NT2/D1 (cell line): ENCODE measurements around the gene XCR1.

ENCODE experiments used
- SUZ12 ChIP-seq: IDR thresholded peaks from 2 replicates; pipeline ENCODE4 v1.6.1; 2011; ENCODE audit not compliant: insufficient read length, insufficient read depth; ENCODE audit errors: extremely low read depth
- YY1 ChIP-seq: IDR thresholded peaks from 2 replicates; pipeline ENCODE4 v1.6.1; 2011; ENCODE audit not compliant: insufficient read length, insufficient read depth
- ZNF274 ChIP-seq: IDR thresholded peaks from 2 replicates; pipeline ENCODE4 v1.6.1; 2011; ENCODE audit warnings: mild to moderate bottlenecking, low read depth, low read length

DNA sequence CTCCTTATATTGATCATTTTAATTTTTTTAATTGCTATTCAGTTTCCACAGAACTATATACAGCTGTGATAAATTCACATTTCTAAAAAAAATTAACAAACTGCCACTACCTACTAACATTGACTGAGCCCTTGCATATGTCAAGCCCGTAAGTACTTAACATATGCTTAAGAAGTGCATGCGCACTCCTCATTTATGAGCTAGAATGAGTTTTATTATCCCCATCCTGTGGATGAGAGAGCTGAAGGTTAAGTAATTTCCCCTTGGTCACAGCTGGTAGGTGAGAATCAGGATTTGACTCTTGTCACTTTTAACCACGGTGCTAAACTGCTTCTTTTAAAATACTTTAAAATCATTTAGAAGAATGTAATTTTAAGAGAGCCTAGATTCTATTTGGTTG, 58.2 kb downstream of the XCR1 start:
- TF ChIP-seq ZNF274: no peak
- TF ChIP-seq YY1: no peak
- no peak for TF ChIP-seq SUZ12
